Esophagus muscularis mucosa (tissue), 4 donors: Measurements from ENCODE around the gene ARHGEF10L. TPM values are rescaled to one million over a fixed set of nuclear protein-coding genes. Genes with fewer than 3 reads are reported as not detected.
A peak's percentile ranks its signal among the peaks of the same experiment; 100 is the strongest.

ENCODE experiments used
- DNase-seq: peaks from one replicate; pipeline ENCODE4 v3.0.0-alpha.2; 2017; ENCODE audit errors: extremely low spot score
- H3K27ac ChIP-seq, 4 donors: fragments of 200-600 bp; sonication (generic); replicated peaks in 1 of 4; 1 replicate in 3 of 4; 2 replicates in 1 of 4; pipeline ENCODE4 v1.5.1; 2016 to 2019; ENCODE audit warnings: mild to moderate bottlenecking in 1 of 4
- H3K27me3 ChIP-seq, 4 donors: fragments of 200-600 bp; sonication (generic); one replicate each; pipeline versions ENCODE4 v1.5.1 to v1.6.0; 2016 to 2019
- H3K36me3 ChIP-seq, 4 donors: fragments of 200-600 bp; sonication (generic); one replicate each; pipeline ENCODE4 v1.5.1; 2016 to 2019
- H3K4me1 ChIP-seq, 4 donors: fragments of 200-600 bp; sonication (generic); one replicate each; pipeline ENCODE4 v1.5.1; 2016 to 2019
- H3K4me3 ChIP-seq, 4 donors: fragments of 200-600 bp; sonication (generic); 1 replicate in 2 of 4; 2 replicates in 2 of 4; pipeline ENCODE4 v1.5.1; 2016 to 2019; ENCODE audit warnings: mild to moderate bottlenecking in 4 of 4, moderate library complexity in 1 of 4
- H3K9me3 ChIP-seq, 4 donors: fragments of 200-600 bp; sonication (generic); 1 replicate in 3 of 4; 2 replicates in 1 of 4; pipeline ENCODE4 v1.5.1; 2016 to 2019
- EP300 ChIP-seq: sonication (generic); formaldehyde crosslinking; IDR thresholded peaks from one replicate; pipeline ENCODE4 v1.6.1; 2017; ENCODE audit warnings: antibody characterized with exemption
- POLR2A ChIP-seq: fragments of 450-650 bp; IDR thresholded peaks from one replicate; pipeline ENCODE4 v1.6.1; 2017; ENCODE audit warnings: antibody characterized with exemption, moderate library complexity, mild to moderate bottlenecking, low read depth
- POLR2AphosphoS5 ChIP-seq, 2 donors: sonication (generic); formaldehyde crosslinking; IDR thresholded peaks; one replicate each; pipeline ENCODE4 v1.6.1; 2017; ENCODE audit warnings: antibody characterized with exemption in 2 of 2
- WGBS: methylation state at CpG from one replicate; pipeline ENCODE4 v1.1.5; 2018; 5-methylcytosine and 5-hydroxymethylcytosine counted together
- intact Hi-C: fragments of 100-400 bp; cut with DNase I; formaldehyde crosslinking; loops from one replicate; pipeline ENCODE4 v1.15.1; 2023
- total RNA-seq, 4 donors: library from RNA; depleted of rRNA; stranded (reverse); fragments of >200 nt; gene quantifications; one replicate each; pipeline versions ENCODE4 v1.1.0 to v1.2.1, GENCODE V29; 2016
- TF ChIP-seq, protein P1 (sequence below), 3 experiments: fragments of 200-600 bp in 2 of 3; fragments of 450-650 bp in 1 of 3; sonication (generic) in 2 of 3; IDR thresholded peaks; one replicate each; pipeline ENCODE4 v1.5.1; 2017 to 2019; ENCODE audit warnings: antibody characterized with exemption in 3 of 3, mild to moderate bottlenecking in 2 of 3, moderate library complexity in 1 of 3

ARHGEF10L gene
- total RNA-seq, 4 donors from 2014 or later: 46.6 to 93.0 (median 66.9) TPM

DNA sequence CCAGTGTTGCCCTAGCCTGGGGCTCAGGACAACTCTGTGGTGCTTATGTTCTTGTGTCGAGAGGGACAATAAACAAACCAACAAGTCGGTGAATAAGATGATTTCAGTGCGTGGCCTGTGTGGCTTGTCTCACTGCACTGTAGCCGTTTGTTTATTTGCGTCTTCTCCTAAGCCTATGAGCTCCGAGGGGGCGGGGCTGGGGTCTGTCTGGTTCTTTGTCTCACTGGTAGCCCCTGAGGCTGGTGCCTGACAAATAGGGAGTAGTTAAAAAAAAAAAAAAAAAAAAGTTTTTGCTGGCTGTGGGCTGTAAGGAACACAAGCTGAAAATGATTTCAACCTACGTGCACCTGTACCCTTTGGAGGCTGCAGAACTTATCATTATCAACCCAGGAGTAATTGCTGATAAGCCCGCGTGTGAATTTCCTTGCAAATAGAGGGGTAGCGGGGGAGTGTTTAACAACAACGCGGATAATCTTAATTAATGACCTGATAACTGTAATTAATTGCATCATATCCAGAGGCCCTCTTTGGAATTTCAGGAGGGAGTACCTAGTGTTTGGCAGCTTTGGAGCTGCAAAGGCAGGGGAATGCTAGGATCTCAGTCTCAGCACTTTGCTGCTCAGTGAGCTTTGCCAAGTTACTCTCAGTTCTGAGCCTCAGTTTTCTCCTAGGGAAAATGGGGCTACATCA, 925 bp upstream of the ARHGEF10L start:
- no peaks in the 10 kb centered on the region for H3K36me3 ChIP-seq
- H3K27ac ChIP-seq: peak overlapping the region; percentile 91 to 98 (median 97)
- H3K4me1 ChIP-seq: peaks cover 12 to 89% (median 84%) of the 10 kb centered on the region in 4 donors
- no peaks in the 10 kb centered on the region for H3K9me3 ChIP-seq
- H3K4me3 ChIP-seq: peak overlapping the region in 3 of 4 donors; percentile 79 to 95 (median 92)
- TF ChIP-seq POLR2AphosphoS5 (IDR thresholded peaks at IDR 0.05): peak in 1 of 2 donors; percentile 1
- TF ChIP-seq, protein P1, sequence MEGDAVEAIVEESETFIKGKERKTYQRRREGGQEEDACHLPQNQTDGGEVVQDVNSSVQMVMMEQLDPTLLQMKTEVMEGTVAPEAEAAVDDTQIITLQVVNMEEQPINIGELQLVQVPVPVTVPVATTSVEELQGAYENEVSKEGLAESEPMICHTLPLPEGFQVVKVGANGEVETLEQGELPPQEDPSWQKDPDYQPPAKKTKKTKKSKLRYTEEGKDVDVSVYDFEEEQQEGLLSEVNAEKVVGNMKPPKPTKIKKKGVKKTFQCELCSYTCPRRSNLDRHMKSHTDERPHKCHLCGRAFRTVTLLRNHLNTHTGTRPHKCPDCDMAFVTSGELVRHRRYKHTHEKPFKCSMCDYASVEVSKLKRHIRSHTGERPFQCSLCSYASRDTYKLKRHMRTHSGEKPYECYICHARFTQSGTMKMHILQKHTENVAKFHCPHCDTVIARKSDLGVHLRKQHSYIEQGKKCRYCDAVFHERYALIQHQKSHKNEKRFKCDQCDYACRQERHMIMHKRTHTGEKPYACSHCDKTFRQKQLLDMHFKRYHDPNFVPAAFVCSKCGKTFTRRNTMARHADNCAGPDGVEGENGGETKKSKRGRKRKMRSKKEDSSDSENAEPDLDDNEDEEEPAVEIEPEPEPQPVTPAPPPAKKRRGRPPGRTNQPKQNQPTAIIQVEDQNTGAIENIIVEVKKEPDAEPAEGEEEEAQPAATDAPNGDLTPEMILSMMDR (IDR thresholded peaks at IDR 0.05): no peak
- TF ChIP-seq POLR2A: no peak
- TF ChIP-seq EP300: no peak
- intact Hi-C loops: no loop called here
- WGBS: 29% methylated on average over 13 of the region's 13 CpGs
- H3K27me3 ChIP-seq: peaks cover 0 to 3% (median 0%) of the 10 kb centered on the region in 4 donors
- no peak for DNase-seq

DNA sequence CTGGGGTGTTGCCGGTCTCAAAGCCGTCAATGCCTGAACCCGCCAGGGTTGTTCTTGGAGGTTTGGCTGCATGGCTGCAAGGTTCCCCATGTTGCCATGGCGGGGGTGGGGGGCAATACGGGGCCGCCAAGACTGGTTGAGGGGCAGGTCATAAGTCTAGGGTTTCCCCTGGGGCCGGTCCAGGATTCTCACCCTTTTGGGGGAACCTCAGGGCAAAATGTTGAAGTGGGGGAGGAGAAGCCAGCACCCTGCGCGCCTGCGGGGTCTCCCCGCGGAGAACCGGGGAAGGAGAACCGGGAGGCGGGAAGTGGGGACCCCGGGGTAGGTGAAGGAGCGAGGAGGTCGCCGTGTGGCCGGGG, 401 bp upstream of the ARHGEF10L start:
- no peaks in the 10 kb centered on the region for H3K9me3 ChIP-seq
- H3K4me1 ChIP-seq: peaks cover 12 to 87% (median 80%) of the 10 kb centered on the region in 4 donors
- 23% methylated on average over 9 of the region's 20 CpGs for WGBS
- intact Hi-C loops: no loop called here
- DNase-seq: no peak
- H3K4me3 ChIP-seq: peak overlapping the region; percentile 79 to 95 (median 88)
- no peaks in the 10 kb centered on the region for H3K36me3 ChIP-seq
- H3K27me3 ChIP-seq: peaks cover 0 to 3% (median 0%) of the 10 kb centered on the region in 4 donors
- TF ChIP-seq POLR2A: no peak
- H3K27ac ChIP-seq: peak overlapping the region; percentile 91 to 98 (median 97)

DNA sequence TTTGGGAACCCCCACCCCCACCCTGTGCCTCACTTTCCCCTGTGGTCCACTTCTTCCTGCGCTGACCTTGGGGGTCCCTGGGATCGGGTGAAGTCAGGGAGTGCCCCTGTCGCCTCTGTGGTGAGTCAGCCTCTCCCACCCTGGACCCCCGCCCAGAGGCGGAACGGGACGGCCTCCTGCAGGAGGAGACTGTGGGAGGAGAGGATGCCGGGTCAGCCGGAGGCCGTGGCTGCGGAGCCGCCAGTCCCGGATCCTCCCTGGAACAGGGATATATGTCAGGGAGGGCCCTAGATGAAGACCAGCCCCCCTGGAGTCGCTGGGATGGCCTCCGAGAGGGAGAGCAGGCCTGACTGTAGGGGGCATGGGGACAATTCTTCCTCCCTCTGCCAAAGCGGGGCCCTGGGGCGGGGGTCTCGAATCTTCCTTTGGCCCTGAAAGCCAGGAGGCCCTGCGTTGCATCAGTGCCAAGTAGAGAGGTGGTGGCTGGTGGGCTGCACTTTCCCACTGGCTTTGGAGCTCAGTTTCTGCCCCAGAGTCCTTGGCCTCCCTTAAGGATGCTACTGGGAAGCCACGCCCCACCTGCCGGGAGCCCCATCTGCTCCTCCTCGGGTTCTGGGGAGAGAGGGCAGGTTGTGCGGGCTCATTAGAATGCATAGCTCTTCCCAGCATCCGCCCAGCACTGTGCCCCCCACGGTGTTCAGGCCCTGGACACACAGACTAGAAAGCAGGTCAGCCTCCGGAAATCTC, 930 bp downstream of the ARHGEF10L start:
- DNase-seq: no peak
- Histone ChIP-seq H3K9me3 (no peaks in the 10 kb centered on the region), H3K4me1 (peaks cover 23 to 89% (median 82%) of the 10 kb centered on the region in 4 donors), H3K27me3 (peaks cover 0 to 3% (median 0%) of the 10 kb centered on the region in 4 donors), H3K4me3 (peak overlapping the region; percentile 79 to 95 (median 88)), H3K36me3 (no peaks in the 10 kb centered on the region), H3K27ac (peak overlapping the region; percentile 97 to 98 (median 97))
- TF ChIP-seq EP300 (no peak), POLR2AphosphoS5 (IDR thresholded peaks at IDR 0.05) (peak; percentile 11 to 68)
- intact Hi-C loops: no loop called here
- WGBS: 4% methylated on average over 8 of the region's 26 CpGs

DNA sequence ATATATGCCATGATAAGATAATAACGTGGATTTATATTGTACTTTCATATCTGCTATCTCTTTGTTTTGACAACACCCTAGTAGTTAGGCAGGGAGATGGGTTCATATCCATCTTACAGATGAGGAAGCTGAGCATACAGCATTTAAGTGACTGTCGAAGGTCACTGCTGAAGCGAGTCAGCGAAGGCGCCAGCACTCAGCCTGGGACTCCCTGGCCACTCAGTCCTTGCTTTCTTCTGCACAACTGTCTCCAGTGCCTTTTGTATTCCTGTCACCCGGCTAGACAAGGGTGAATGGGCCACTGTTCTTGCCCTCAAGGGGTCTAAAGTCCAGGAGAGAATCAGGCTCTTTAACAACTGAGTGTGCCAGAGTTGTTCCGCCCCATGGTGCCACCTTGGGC, 3.1 kb downstream of the ARHGEF10L start:
- Histone ChIP-seq H3K4me3 (no peak overlapping the region), H3K9me3 (no peaks in the 10 kb centered on the region), H3K27ac (peak overlapping the region; percentile 29 to 98 (median 68)), H3K27me3 (peaks cover 0 to 3% (median 0%) of the 10 kb centered on the region in 4 donors), H3K36me3 (no peaks in the 10 kb centered on the region), H3K4me1 (peaks cover 42 to 89% (median 82%) of the 10 kb centered on the region in 4 donors)
- WGBS: 78% methylated on average over 7 of the region's 7 CpGs
- intact Hi-C loops: no loop called here
- no peak for TF ChIP-seq EP300
- TF ChIP-seq POLR2A: no peak
- TF ChIP-seq POLR2AphosphoS5 (IDR thresholded peaks at IDR 0.05): no peak
- TF ChIP-seq, protein P1 (IDR thresholded peaks at IDR 0.05): no peak
- no peak for DNase-seq

DNA sequence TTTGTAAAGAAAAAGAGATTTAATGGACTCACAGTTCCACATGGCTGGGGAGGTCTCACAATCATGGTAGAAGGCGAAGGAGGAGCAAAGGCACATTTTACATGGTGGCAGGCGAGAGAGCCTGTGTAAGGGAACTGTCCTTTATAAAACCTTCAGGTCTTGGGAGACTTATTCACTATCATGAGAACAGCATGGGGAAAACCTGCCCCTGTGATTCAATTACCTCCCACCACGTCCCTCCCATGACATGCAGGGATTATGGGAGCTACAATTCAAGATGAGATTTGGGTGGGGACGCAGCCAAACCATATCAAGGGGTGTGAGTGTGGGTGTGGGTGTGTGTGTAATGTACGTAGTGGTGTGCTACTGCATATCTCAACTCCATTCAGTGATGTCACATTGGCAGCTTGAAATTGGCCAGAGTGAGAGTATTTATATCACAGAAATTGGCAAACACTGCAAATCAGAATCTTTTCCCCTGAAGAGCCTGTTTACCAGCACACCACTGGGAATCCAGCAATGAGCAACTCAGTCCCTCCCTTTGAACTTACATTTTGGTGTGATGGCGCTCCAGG, 5.4 kb downstream of the ARHGEF10L start:
- TF ChIP-seq POLR2AphosphoS5 (IDR thresholded peaks at IDR 0.05) (no peak), POLR2A (no peak), EP300 (no peak)
- TF ChIP-seq, protein P1 (IDR thresholded peaks at IDR 0.05): no peak
- H3K9me3 ChIP-seq: no peaks in the 10 kb centered on the region
- 74% methylated on average over 6 of the region's 6 CpGs for WGBS
- no peak overlapping the region for H3K4me3 ChIP-seq
- H3K27ac ChIP-seq: peak overlapping the region; percentile 71 to 98 (median 78)
- no peaks in the 10 kb centered on the region for H3K27me3 ChIP-seq
- no peaks in the 10 kb centered on the region for H3K36me3 ChIP-seq
- no peak for DNase-seq
- peaks cover 33 to 92% (median 77%) of the 10 kb centered on the region in 4 donors for H3K4me1 ChIP-seq
- intact Hi-C loops: no loop called here
